Measurements from ENCODE around the gene CAMTA1.

The CAMTA1 gene

DNA sequence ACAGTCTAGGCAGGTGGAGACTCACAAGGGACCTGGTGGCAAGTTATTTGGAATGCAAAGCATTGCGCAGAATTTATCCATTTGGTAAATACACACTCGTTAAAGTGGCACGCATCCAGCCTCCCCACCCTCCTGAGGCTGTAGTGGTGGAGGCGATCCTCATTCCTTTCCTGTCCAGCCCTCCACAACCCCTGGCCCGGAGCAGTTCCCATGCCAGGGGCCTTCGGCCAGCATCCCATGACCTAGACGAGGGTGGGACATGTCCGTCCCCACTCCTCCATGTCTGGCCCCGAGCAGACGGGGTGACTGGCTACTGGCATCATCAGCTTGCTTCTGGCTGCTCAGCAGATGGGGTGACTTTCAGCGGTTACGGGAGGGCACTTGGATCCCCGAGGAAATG lies 704.3 kb downstream of the CAMTA1 start:
- Histone ChIP-seq H3K9me3 (replicated peaks; ENCODE audit: insufficient read depth, low read length) (no peaks in the 10 kb centered on the region), H3K4me1 (ENCODE audit: low read length) (no peaks in the 10 kb centered on the region), H4K20me1 (ENCODE audit: insufficient read depth, low read length) (no peaks in the 10 kb centered on the region), H3K9me2 (replicated peaks; ENCODE audit: insufficient read depth, low read length) (no peaks in the 10 kb centered on the region), H3K4me3 (ENCODE audit: low read length) (no peak overlapping the region), H3K27ac (ENCODE audit: low read length) (no peak overlapping the region), H2AFZ (ENCODE audit: low read length) (no peak overlapping the region), H3K4me2 (ENCODE audit: low read depth, low read length) (no peak overlapping the region), H3K36me3 (replicated peaks; ENCODE audit: insufficient read depth, low read length) (no peaks in the 10 kb centered on the region), H3F3A (ENCODE audit: insufficient read depth, low read length) (no peaks in the 10 kb centered on the region), H3K79me2 (ENCODE audit: low read length) (no peaks in the 10 kb centered on the region), H3K27me3 (replicated peaks; ENCODE audit: insufficient read depth, low read length) (peaks cover 79% of the 10 kb centered on the region), H3K9ac (ENCODE audit: low read length) (no peak overlapping the region)
- DNase-seq = no peak
- TF ChIP-seq EZH2phosphoT487 (IDR thresholded peaks at IDR 0.05; ENCODE audit: low read length) (no peak), EZH2 (optimal IDR thresholded peaks at IDR 0.05; ENCODE audit: low read depth, low read length) (no peak), CTCF (IDR thresholded peaks at IDR 0.05; ENCODE audit: low read length) (no peak)

DNA sequence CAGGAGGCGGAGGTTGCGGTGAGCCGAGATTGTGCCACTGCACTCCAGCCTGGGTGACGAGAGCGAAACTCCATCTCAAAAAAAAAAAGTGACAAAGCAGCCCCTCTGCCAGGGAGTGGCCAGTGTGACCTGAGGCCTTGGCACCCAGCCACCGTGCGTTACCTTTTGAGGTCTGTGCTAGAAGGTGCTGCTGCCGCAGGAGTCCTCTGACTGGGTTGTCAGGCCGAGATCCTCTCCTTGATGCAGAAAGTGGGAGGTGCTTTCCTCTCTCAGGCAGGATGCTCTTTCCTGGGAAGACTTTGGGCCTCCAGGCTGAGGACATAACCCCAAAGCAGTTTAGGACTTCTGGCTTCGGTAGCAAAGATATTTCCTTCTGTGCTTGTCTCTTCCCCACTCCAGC lies 705.3 kb downstream of the CAMTA1 start:
- H3K27me3 ChIP-seq (replicated peaks; ENCODE audit: insufficient read depth, low read length) = peaks cover 89% of the 10 kb centered on the region
- H3F3A ChIP-seq (ENCODE audit: insufficient read depth, low read length) = no peaks in the 10 kb centered on the region
- no peak overlapping the region for H3K9ac ChIP-seq (ENCODE audit: low read length)
- DNase-seq = no peak
- H3K36me3 ChIP-seq (replicated peaks; ENCODE audit: insufficient read depth, low read length) = no peaks in the 10 kb centered on the region
- H3K79me2 ChIP-seq (ENCODE audit: low read length) = no peaks in the 10 kb centered on the region
- H4K20me1 ChIP-seq (ENCODE audit: insufficient read depth, low read length) = no peaks in the 10 kb centered on the region
- H3K9me3 ChIP-seq (replicated peaks; ENCODE audit: insufficient read depth, low read length) = no peaks in the 10 kb centered on the region
- H3K9me2 ChIP-seq (replicated peaks; ENCODE audit: insufficient read depth, low read length) = no peaks in the 10 kb centered on the region
- no peak overlapping the region for H3K27ac ChIP-seq (ENCODE audit: low read length)
- no peaks in the 10 kb centered on the region for H3K4me1 ChIP-seq (ENCODE audit: low read length)
- TF ChIP-seq CTCF (IDR thresholded peaks at IDR 0.05; ENCODE audit: low read length) (no peak), EZH2 (optimal IDR thresholded peaks at IDR 0.05; ENCODE audit: low read depth, low read length) (no peak), EZH2phosphoT487 (IDR thresholded peaks at IDR 0.05; ENCODE audit: low read length) (no peak)
- H2AFZ ChIP-seq (ENCODE audit: low read length) = no peak overlapping the region
- no peak overlapping the region for H3K4me3 ChIP-seq (ENCODE audit: low read length)
- no peak overlapping the region for H3K4me2 ChIP-seq (ENCODE audit: low read depth, low read length)

- H3F3A ChIP-seq (ENCODE audit: insufficient read depth, low read length) = no peaks in the 10 kb centered on the region
- H3K79me2 ChIP-seq (ENCODE audit: low read length) = no peaks in the 10 kb centered on the region
- no peak overlapping the region for H3K4me2 ChIP-seq (ENCODE audit: low read depth, low read length)
- no peak for DNase-seq
- no peak overlapping the region for H3K4me3 ChIP-seq (ENCODE audit: low read length)
- no peaks in the 10 kb centered on the region for H3K9me2 ChIP-seq (replicated peaks; ENCODE audit: insufficient read depth, low read length)
- H3K4me1 ChIP-seq (ENCODE audit: low read length) = no peaks in the 10 kb centered on the region
- H3K9me3 ChIP-seq (replicated peaks; ENCODE audit: insufficient read depth, low read length) = no peaks in the 10 kb centered on the region
- H3K9ac ChIP-seq (ENCODE audit: low read length) = no peak overlapping the region
- H2AFZ ChIP-seq (ENCODE audit: low read length) = no peak overlapping the region
- no peaks in the 10 kb centered on the region for H4K20me1 ChIP-seq (ENCODE audit: insufficient read depth, low read length)
- no peak overlapping the region for H3K27ac ChIP-seq (ENCODE audit: low read length)
- TF ChIP-seq EZH2phosphoT487 (IDR thresholded peaks at IDR 0.05; ENCODE audit: low read length) (no peak), CTCF (IDR thresholded peaks at IDR 0.05; ENCODE audit: low read length) (no peak), EZH2 (optimal IDR thresholded peaks at IDR 0.05; ENCODE audit: low read depth, low read length) (no peak)
- H3K36me3 ChIP-seq (replicated peaks; ENCODE audit: insufficient read depth, low read length) = no peaks in the 10 kb centered on the region
- H3K27me3 ChIP-seq (replicated peaks; ENCODE audit: insufficient read depth, low read length) = peaks cover 90% of the 10 kb centered on the region
Observed at GRCh38 chr1:7491109-7491817, 706.0 kb downstream of the CAMTA1 start.
